ENCODE results near the gene SNX6. TPM values are rescaled to one million over a fixed set of nuclear protein-coding genes. Genes with fewer than 3 reads are reported as not detected.
"Not testable (repeated sequence)": the region's sequence is repeated elsewhere in the genome, so short reads cannot be mapped to it uniquely, and the experiment has no call there.

The SNX6 gene
- total and polyA plus RNA-seq, 9 donors, result 61.6 to 89.8 (median 71.6) TPM

DNA sequence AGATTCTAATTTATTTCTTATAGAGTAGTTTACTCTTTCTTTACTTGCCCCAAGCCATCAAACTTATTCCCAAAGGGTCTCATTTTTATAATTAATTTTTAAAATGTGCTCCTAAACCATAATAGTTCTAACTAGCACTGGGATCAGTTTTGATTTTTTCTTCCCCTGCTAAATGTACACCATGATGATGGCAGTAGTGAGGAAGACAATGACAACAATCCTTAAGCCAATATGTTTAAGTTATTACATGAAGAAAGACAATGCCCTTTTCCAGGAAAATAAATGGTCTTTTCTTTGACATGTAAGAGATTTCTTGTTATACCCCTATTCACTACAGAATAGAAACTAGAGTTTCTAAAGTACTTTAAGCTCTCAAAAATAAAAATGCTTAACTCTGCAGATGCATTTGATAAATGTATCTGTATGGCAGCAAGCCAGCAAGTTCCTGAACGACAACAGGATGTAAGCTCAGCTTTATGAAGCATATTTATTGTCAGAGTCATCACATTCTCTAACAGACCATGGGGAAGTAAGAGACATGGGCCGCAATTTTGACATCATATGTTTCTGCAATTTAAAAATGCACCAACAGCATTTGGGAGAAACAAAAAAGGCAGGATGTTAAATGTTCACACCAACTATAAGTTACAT lies 36.0 kb upstream of the SNX6 start:
- Histone ChIP-seq H3K9me3 (replicated peaks; ENCODE audit: control insufficient read depth, low read depth, low read length) (peaks cover 3% of the 10 kb centered on the region), H3K36me3 (ENCODE audit: control insufficient read depth, insufficient read depth, low read length) (no peaks in the 10 kb centered on the region), H3K27ac (ENCODE audit: low read length) (peak overlapping the region; percentile 74), H3K4me3 (ENCODE audit: low read length) (no peak overlapping the region), H3K27me3 (ENCODE audit: control insufficient read depth, insufficient read depth, low read length) (no peaks in the 10 kb centered on the region), H3K4me1 (ENCODE audit: control insufficient read depth, insufficient read depth, low read length) (no peaks in the 10 kb centered on the region)
- DNase-seq, result peak; percentile 88
- WGBS (ENCODE audit: insufficient coverage), result no CpG with 5 or more reads among the region's 2 CpGs

DNA sequence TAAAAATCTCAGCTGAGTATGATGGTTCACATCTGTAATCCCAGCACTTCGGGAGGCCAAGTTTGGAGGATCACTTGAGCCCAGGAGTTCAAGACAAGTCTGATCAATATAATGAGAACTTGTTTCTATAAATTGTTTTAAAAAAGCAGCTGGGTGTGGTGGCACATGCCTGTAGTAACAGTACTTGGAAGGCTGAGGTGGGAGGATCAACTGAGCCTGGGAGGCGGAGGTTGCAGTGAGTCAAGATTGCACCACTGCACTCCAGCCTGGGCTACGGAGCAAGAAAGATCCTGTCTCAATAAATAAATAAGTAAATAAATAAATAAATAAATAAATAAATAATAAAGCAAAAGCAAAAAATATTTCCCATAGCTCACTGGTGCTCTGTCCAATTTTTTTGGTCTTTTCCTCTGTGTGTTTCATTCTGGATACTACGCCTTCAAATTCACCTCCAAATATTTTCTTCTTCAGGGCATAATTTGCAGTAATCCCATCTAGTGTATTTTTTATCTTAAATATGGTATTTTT lies 32.7 kb upstream of the SNX6 start:
- Histone ChIP-seq H3K9me3 (replicated peaks; ENCODE audit: control insufficient read depth, low read depth, low read length) (peaks cover 4% of the 10 kb centered on the region), H3K36me3 (ENCODE audit: control insufficient read depth, insufficient read depth, low read length) (no peaks in the 10 kb centered on the region), H3K4me3 (ENCODE audit: low read length) (no peak overlapping the region), H3K4me1 (ENCODE audit: control insufficient read depth, insufficient read depth, low read length) (no peaks in the 10 kb centered on the region), H3K27ac (ENCODE audit: low read length) (no peak overlapping the region), H3K27me3 (ENCODE audit: control insufficient read depth, insufficient read depth, low read length) (no peaks in the 10 kb centered on the region)
- no CpG with 5 or more reads among the region's 4 CpGs for WGBS (ENCODE audit: insufficient coverage)
- no peak for DNase-seq

DNA sequence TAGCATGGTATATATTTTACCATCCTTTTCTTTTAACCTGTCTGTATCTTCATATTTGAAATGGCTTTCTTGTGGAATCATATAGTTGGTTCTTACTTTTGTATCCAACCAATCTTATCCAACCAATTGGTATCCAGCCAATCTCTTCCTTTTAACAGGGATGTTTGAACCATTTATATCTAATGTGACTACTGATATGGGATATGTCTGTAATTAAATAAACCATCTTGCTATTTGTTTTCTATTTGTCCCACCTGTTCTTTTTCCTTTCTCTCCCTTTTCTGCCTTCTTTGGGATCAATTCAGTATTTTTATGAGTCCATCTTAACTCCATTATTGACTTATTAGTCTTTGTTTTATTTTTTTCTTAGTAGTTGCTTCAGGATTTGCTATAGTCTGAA lies 30.8 kb upstream of the SNX6 start:
- H3K27ac ChIP-seq (ENCODE audit: low read length), result no peak overlapping the region
- H3K4me1 ChIP-seq (ENCODE audit: control insufficient read depth, insufficient read depth, low read length), result no peaks in the 10 kb centered on the region
- H3K36me3 ChIP-seq (ENCODE audit: control insufficient read depth, insufficient read depth, low read length), result no peaks in the 10 kb centered on the region
- H3K27me3 ChIP-seq (ENCODE audit: control insufficient read depth, insufficient read depth, low read length), result no peaks in the 10 kb centered on the region
- peaks cover 4% of the 10 kb centered on the region for H3K9me3 ChIP-seq (replicated peaks; ENCODE audit: control insufficient read depth, low read depth, low read length)
- H3K4me3 ChIP-seq (ENCODE audit: low read length), result no peak overlapping the region
- DNase-seq, result no peak

DNA sequence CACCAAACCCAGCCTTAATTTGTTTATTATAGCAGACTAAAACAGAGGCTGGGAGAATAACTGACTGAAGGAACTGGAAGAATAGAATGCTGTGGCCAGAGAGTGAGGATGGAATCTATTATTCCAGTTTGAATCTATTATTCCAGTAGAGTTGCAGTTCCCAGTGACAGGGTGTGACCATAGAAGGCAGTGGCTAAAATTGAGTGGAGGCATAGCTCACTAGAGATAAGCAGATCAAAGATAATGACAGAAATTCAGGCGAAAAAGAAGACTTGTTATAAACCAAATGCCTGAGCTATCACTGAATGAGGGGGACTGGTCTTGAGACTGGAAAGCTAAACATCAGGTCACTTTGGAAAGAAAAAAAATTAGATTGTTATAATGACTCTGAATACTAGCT lies 26.0 kb upstream of the SNX6 start:
- Histone ChIP-seq H3K36me3 (ENCODE audit: control insufficient read depth, insufficient read depth, low read length) (no peaks in the 10 kb centered on the region), H3K9me3 (replicated peaks; ENCODE audit: control insufficient read depth, low read depth, low read length) (peaks cover 1% of the 10 kb centered on the region)
- no CpG with 5 or more reads among the region's 1 CpG for WGBS (ENCODE audit: insufficient coverage)

DNA sequence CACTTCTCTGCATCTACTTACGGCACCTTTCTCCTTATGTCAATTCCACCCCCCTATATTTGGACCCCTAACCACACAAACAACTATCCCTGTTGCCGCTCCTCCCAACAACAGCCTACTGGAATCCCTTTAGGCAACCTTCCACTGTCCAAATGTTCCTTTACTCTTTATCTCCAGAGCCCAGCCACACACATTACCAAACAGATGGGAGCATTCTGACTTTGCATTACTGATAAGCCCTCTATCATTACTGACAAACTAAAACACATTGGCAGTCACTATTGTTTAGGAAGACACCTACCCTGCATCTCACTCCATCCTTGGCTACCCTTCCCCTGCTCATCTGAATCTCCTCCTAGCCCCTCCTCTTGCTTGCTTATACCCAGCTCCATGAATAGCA lies 23.1 kb upstream of the SNX6 start:
- 79% methylated on average over 2 of the region's 2 CpGs for WGBS (ENCODE audit: insufficient coverage)
- H3K36me3 ChIP-seq (ENCODE audit: control insufficient read depth, insufficient read depth, low read length); H3K27me3 ChIP-seq (ENCODE audit: control insufficient read depth, insufficient read depth, low read length); H3K4me1 ChIP-seq (ENCODE audit: control insufficient read depth, insufficient read depth, low read length); H3K27ac ChIP-seq (ENCODE audit: low read length); H3K4me3 ChIP-seq (ENCODE audit: low read length); H3K9me3 ChIP-seq (replicated peaks; ENCODE audit: control insufficient read depth, low read depth, low read length); DNase-seq: not testable (repeated sequence)

More for the DNA sequence above, 26.0 kb upstream of the SNX6 start:
- Histone ChIP-seq H3K27me3 (ENCODE audit: control insufficient read depth, insufficient read depth, low read length) (no peaks in the 10 kb centered on the region), H3K4me3 (ENCODE audit: low read length) (no peak overlapping the region), H3K4me1 (ENCODE audit: control insufficient read depth, insufficient read depth, low read length) (no peaks in the 10 kb centered on the region), H3K27ac (ENCODE audit: low read length) (no peak overlapping the region)
- DNase-seq, result no peak

DNA sequence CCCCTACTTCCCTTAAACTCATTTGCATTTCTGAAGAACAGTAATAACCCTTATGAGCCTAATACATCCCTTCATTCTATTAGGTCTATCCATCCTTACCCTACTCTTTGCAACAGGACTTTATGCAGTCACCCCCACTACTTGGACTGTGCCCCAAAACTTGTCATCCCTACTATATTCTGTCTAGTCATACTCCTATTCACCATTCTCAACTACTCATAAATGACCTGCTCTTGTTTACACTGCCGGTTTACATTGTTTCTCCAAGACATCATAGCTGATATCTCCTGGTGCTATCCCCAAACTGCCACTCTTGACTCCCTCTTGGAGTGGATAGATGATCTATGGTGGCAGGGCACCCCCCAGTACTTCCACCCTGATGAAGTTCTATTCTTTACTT lies 22.4 kb upstream of the SNX6 start:
- H3K27me3 ChIP-seq (ENCODE audit: control insufficient read depth, insufficient read depth, low read length); H3K36me3 ChIP-seq (ENCODE audit: control insufficient read depth, insufficient read depth, low read length); H3K27ac ChIP-seq (ENCODE audit: low read length); DNase-seq; H3K9me3 ChIP-seq (replicated peaks; ENCODE audit: control insufficient read depth, low read depth, low read length); H3K4me3 ChIP-seq (ENCODE audit: low read length); H3K4me1 ChIP-seq (ENCODE audit: control insufficient read depth, insufficient read depth, low read length): not testable (repeated sequence)
- WGBS (ENCODE audit: insufficient coverage), result no CpG with 5 or more reads among the region's 1 CpG

DNA sequence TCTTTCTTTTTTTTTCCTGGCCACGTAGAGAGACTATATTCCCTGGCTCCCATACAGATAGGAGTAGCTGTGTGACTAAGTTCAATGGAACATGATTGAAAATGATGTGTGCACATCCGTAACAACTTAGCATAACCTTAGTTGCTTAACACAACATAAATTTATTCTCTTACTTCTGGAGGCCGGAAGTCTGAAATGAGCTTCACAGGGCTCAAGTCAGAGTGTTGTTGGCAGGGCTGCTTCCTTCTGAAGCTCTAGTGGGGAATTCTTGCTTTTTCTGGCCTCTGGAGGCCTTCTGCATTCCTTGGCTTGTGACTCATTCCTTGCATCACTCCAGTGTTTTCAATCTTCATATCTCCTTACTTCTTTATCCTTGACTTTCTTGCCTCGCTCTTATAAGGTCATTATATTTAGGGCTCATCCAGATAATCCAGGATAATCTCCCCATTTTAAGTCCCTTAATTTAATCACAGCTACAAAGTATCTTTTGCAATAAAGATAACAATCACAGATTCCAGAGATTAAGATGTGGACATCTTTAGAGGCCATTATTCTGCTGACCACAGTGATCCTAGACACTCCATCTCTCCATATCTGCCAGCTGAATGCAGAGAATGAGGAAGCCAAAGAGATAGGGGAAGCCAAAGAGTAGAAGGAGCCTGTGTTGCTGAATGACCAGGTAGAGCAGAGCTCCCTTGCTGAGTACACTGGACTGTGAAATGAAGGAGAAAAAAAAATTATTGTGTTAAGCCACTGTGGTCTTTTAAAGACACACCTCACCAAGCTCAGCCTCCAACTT lies 21.0 kb upstream of the SNX6 start:
- peak; percentile 54 for DNase-seq
- no peaks in the 10 kb centered on the region for H3K27me3 ChIP-seq (ENCODE audit: control insufficient read depth, insufficient read depth, low read length)
- peak overlapping the region; percentile 35 for H3K27ac ChIP-seq (ENCODE audit: low read length)
- no peak overlapping the region for H3K4me3 ChIP-seq (ENCODE audit: low read length)
- H3K36me3 ChIP-seq (ENCODE audit: control insufficient read depth, insufficient read depth, low read length), result no peaks in the 10 kb centered on the region
- no CpG with 5 or more reads among the region's 4 CpGs for WGBS (ENCODE audit: insufficient coverage)
- H3K9me3 ChIP-seq (replicated peaks; ENCODE audit: control insufficient read depth, low read depth, low read length), result no peaks in the 10 kb centered on the region
- H3K4me1 ChIP-seq (ENCODE audit: control insufficient read depth, insufficient read depth, low read length), result no peaks in the 10 kb centered on the region

DNA sequence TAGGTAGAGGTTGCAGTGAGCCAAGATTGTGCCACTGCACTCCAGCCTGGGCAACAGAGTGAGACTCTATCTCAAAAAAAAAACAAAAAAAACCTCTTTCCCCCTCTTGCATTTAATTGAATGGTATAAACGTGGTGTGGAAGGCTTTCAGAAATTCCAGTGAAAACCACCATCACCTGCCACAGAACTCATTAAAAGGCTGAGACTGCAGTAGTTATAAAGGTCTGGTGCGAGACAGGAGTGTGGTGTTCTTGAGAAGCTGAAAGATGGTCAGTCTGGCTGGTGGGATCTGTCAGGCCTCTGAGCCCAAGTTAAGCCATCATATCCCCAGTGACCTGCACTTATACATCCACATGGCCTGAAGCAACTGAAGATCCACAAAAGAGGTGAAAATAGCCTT lies 20.1 kb upstream of the SNX6 start:
- H3K9me3 ChIP-seq (replicated peaks; ENCODE audit: control insufficient read depth, low read depth, low read length), result not testable (repeated sequence)

DNA sequence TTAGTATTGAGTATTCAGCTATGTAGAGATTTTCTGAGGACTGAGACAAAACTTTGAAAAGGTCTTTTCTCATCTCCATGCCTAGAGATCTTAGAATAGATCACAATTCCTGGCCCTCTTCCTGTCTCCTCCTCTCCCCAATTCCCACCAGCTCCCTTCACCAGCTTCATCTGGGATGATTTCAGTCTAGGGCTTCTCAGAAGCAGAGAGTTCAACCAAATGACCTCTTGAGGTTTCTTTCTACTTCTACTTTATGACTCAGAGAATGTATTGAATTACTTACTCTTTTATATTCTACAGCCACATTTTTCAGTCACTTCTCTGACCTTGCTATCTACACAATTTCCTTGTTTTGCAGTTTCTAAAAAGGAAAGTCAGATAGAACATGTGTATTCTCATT lies 19.4 kb upstream of the SNX6 start:
- H3K4me1 ChIP-seq (ENCODE audit: control insufficient read depth, insufficient read depth, low read length), result no peaks in the 10 kb centered on the region
- H3K27me3 ChIP-seq (ENCODE audit: control insufficient read depth, insufficient read depth, low read length), result no peaks in the 10 kb centered on the region
- H3K36me3 ChIP-seq (ENCODE audit: control insufficient read depth, insufficient read depth, low read length), result no peaks in the 10 kb centered on the region
- H3K4me3 ChIP-seq (ENCODE audit: low read length), result no peak overlapping the region
- DNase-seq, result no peak
- peak overlapping the region; percentile 0 for H3K27ac ChIP-seq (ENCODE audit: low read length)
- H3K9me3 ChIP-seq (replicated peaks; ENCODE audit: control insufficient read depth, low read depth, low read length), result no peaks in the 10 kb centered on the region

More for the DNA sequence above, 20.1 kb upstream of the SNX6 start:
- not testable (repeated sequence) for H3K4me1 ChIP-seq (ENCODE audit: control insufficient read depth, insufficient read depth, low read length); H3K27ac ChIP-seq (ENCODE audit: low read length); H3K27me3 ChIP-seq (ENCODE audit: control insufficient read depth, insufficient read depth, low read length); H3K4me3 ChIP-seq (ENCODE audit: low read length); H3K36me3 ChIP-seq (ENCODE audit: control insufficient read depth, insufficient read depth, low read length); DNase-seq
- WGBS (ENCODE audit: insufficient coverage), result no CpG with 5 or more reads among the region's 2 CpGs

DNA sequence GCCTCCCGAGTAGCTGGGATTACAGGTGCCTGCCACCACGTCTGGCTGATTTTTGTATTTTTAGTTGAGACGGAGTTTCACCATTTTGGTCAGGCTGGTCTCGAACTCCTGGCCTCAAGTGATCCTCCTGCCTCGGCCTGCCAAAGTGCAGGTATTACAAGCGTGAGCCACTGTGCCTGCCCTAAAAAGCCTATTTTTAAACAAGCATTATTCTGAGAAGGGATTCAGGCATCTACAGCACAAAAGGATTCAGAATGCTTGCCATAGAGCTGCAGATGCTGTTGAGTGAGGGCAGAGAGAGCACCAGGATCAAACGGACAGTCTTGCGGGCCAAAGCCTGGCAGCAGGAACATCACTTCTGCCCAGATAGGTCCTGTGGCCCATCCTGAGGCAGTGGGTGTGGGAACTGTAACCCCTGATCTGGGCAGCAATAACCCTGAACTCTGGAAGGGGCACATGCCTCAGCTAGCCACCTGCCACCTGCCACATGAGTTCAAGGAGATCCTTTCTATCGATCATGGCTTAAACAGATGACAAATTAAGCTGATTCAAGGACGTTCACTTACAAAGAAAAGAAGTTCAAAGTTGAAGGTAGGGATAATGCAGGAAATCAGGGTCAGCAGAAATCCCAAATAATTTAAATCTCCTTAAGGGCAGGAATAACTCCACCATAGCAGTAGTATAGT lies 16.8 kb upstream of the SNX6 start:
- H3K27ac ChIP-seq (ENCODE audit: low read length), result no peak overlapping the region
- 89% methylated on average over 8 of the region's 10 CpGs for WGBS (ENCODE audit: insufficient coverage)

More for the DNA sequence above, 16.8 kb upstream of the SNX6 start:
- H3K27me3 ChIP-seq (ENCODE audit: control insufficient read depth, insufficient read depth, low read length), result no peaks in the 10 kb centered on the region
- no peaks in the 10 kb centered on the region for H3K36me3 ChIP-seq (ENCODE audit: control insufficient read depth, insufficient read depth, low read length)
- DNase-seq, result no peak
- H3K4me1 ChIP-seq (ENCODE audit: control insufficient read depth, insufficient read depth, low read length), result no peaks in the 10 kb centered on the region
- H3K4me3 ChIP-seq (ENCODE audit: low read length), result no peak overlapping the region
- H3K9me3 ChIP-seq (replicated peaks; ENCODE audit: control insufficient read depth, low read depth, low read length), result no peaks in the 10 kb centered on the region
